A549 (cell line): ENCODE data around the gene PAXIP1. TPM values are rescaled to one million over a fixed set of nuclear protein-coding genes. Genes with fewer than 3 reads are reported as not detected.
A peak's percentile ranks its signal among the peaks of the same experiment; 100 is the strongest.

Source experiments
- ATAC-seq, 2 experiments: fragments of 200-7000 bp in 1 of 2; fragments of >200 bp in 1 of 2; cut with Nextera tagmentation in 1 of 2; cut with Tn5 transposase in 1 of 2; 3 replicates each; pipeline versions ENCODE4 v1.8.0 to v1.9.1; 2018 to 2020; ENCODE audit warnings: mild to moderate bottlenecking in 1 of 2, moderate library complexity in 1 of 2
- CTCF ChIA-PET: fragments of 300-600 bp; sonication (Branson Sonifier 250); formaldehyde crosslinking; extraction: SDS; loops from one replicate; lab custom pipeline; 2021; ENCODE audit warnings: antibody characterized with exemption, inconsistent platforms; lab: Yijun Ruan, JAX
- POLR2A ChIA-PET: fragments of 350-600 bp; formaldehyde crosslinking; extraction: SDS; loops from one replicate; lab custom pipeline; 2021; ENCODE audit warnings: antibody characterized with exemption, inconsistent platforms; lab: Yijun Ruan, JAX
- DNase-seq, 2 experiments: peaks; one replicate each; pipeline versions ENCODE4 v3.0.0 to v3.0.0-alpha.2; 2011 to 2016; ENCODE audit warnings: low read depth in 1 of 2, low spot score in 1 of 2
- FAIRE-seq: peaks from 2 replicates; lab custom pipeline; 2011; peaks lifted over from hg19 to GRCh38; lab: Jason Lieb, UNC
- H3K27ac ChIP-seq, 2 experiments: fragments of >200 bp; sonication (Bioruptor Twin); formaldehyde crosslinking; 3 replicates each; pipeline ENCODE4 v1.5.1; 2016 to 2017
- H3K4me1 ChIP-seq: fragments of >200 bp; sonication (Bioruptor Twin); formaldehyde crosslinking; 3 replicates; pipeline ENCODE4 v1.6.1; 2016
- H3K4me2 ChIP-seq: fragments of >200 bp; sonication (Bioruptor Twin); formaldehyde crosslinking; 3 replicates; pipeline ENCODE4 v1.6.1; 2016
- H3K4me3 ChIP-seq: fragments of >200 bp; sonication (Bioruptor Twin); formaldehyde crosslinking; 3 replicates; pipeline ENCODE4 v1.5.1; 2016
- H3K9me3 ChIP-seq: fragments of >200 bp; sonication (Bioruptor Twin); formaldehyde crosslinking; 3 replicates; pipeline ENCODE4 v1.6.1; 2016
- BCL3 ChIP-seq: fragments of >200 bp; sonication (Bioruptor Twin); formaldehyde crosslinking; IDR thresholded peaks from 3 replicates; pipeline ENCODE4 v1.6.1; 2016
- BHLHE40 ChIP-seq: IDR thresholded peaks from 2 replicates; pipeline ENCODE4 v1.6.1; 2012; ENCODE audit warnings: low read depth, low read length, inconsistent platforms
- CBX2 ChIP-seq: fragments of 200-600 bp; sonication (generic); IDR thresholded peaks from 2 replicates; pipeline ENCODE4 v1.6.1; 2016; ENCODE audit warnings: low read depth, mild to moderate bottlenecking, borderline replicate concordance
- CHD2 ChIP-seq: fragments of 150-350 bp; IDR thresholded peaks from 2 replicates; pipeline ENCODE4 v1.6.1; 2014; ENCODE audit warnings: low read length; ENCODE audit not compliant: partially characterized antibody
- CTCF ChIP-seq: fragments of >200 bp; sonication (Bioruptor Twin); formaldehyde crosslinking; IDR thresholded peaks from 3 replicates; pipeline ENCODE4 v1.5.1; 2016
- E2F6 ChIP-seq: IDR thresholded peaks from 2 replicates; pipeline ENCODE4 v1.6.1; 2012; ENCODE audit warnings: low read depth, borderline replicate concordance
- EHMT2 ChIP-seq: fragments of 200-600 bp; sonication (generic); IDR thresholded peaks from 2 replicates; pipeline ENCODE4 v1.6.1; 2016; ENCODE audit warnings: antibody characterized with exemption, low read depth, mild to moderate bottlenecking, moderate library complexity
- EP300 ChIP-seq, 2 experiments: fragments of >200 bp; sonication (Bioruptor Twin); formaldehyde crosslinking; IDR thresholded peaks; 2 replicates in 1 of 2; 3 replicates in 1 of 2; pipeline ENCODE4 v1.6.1; 2016 to 2017
- FOSB ChIP-seq: fragments of 250-450 bp; sonication (Bioruptor Pico); IDR thresholded peaks from 2 replicates; pipeline ENCODE4 v1.5.0; 2020; ENCODE audit warnings: mild to moderate bottlenecking, moderate library complexity
- FOXS1 ChIP-seq: fragments of 250-450 bp; sonication (Bioruptor Pico); IDR thresholded peaks from 2 replicates; pipeline ENCODE4 v1.5.0; 2020; ENCODE audit warnings: mild to moderate bottlenecking, moderate library complexity
- GATA3 ChIP-seq: IDR thresholded peaks from 2 replicates; pipeline ENCODE4 v1.6.1; 2012; ENCODE audit warnings: borderline replicate concordance
- HMGXB4 ChIP-seq: fragments of 250-450 bp; sonication (Bioruptor Pico); IDR thresholded peaks from 2 replicates; pipeline ENCODE4 v1.5.0; 2021; ENCODE audit warnings: mild to moderate bottlenecking, moderate library complexity, borderline replicate concordance
- HOXB13 ChIP-seq: fragments of 250-450 bp; sonication (Bioruptor Pico); IDR thresholded peaks from 2 replicates; pipeline ENCODE4 v1.5.0; 2020; ENCODE audit warnings: low read depth, mild to moderate bottlenecking, moderate library complexity
- HOXB5 ChIP-seq: fragments of 250-450 bp; sonication (Bioruptor Pico); IDR thresholded peaks from 2 replicates; pipeline ENCODE4 v1.5.0; 2020; ENCODE audit warnings: mild to moderate bottlenecking, moderate library complexity
- KDM1A ChIP-seq: fragments of 200-600 bp; sonication (generic); IDR thresholded peaks from 2 replicates; pipeline ENCODE4 v1.6.1; 2016; ENCODE audit warnings: low read depth, mild to moderate bottlenecking
- NPAS2 ChIP-seq: fragments of 250-450 bp; sonication (Bioruptor Pico); IDR thresholded peaks from 2 replicates; pipeline ENCODE4 v1.8.0; 2022; ENCODE audit warnings: mild to moderate bottlenecking, moderate library complexity, borderline replicate concordance
- PBX3 ChIP-seq: IDR thresholded peaks from 2 replicates; pipeline ENCODE4 v1.6.1; 2012
- POLR2A ChIP-seq: IDR thresholded peaks from 2 replicates; pipeline ENCODE4 v1.6.1; 2012; ENCODE audit warnings: mild to moderate bottlenecking, low read length
- POLR2AphosphoS2 ChIP-seq: conservative IDR thresholded peaks from 2 replicates; pipeline ENCODE4 v1.6.1; 2012; ENCODE audit warnings: low read length, improper control_type of control experiment, inconsistent platforms
- RAD21 ChIP-seq, 2 experiments: fragments of >200 bp in 1 of 2; sonication (Bioruptor Twin) in 1 of 2; formaldehyde crosslinking in 1 of 2; IDR thresholded peaks in 1 of 2; conservative IDR thresholded peaks in 1 of 2; 2 replicates in 1 of 2; 3 replicates in 1 of 2; pipeline ENCODE4 v1.6.1; 2012 to 2018; ENCODE audit warnings: inconsistent platforms in 1 of 2
- RARB ChIP-seq: fragments of 250-450 bp; sonication (Bioruptor Pico); IDR thresholded peaks from 2 replicates; pipeline ENCODE4 v1.8.0; 2021; ENCODE audit warnings: mild to moderate bottlenecking, moderate library complexity
- SMC3 ChIP-seq: fragments of >200 bp; sonication (Bioruptor Twin); formaldehyde crosslinking; IDR thresholded peaks from 3 replicates; pipeline ENCODE4 v1.6.1; 2018; ENCODE audit warnings: inconsistent platforms
- SREBF2 ChIP-seq: fragments of 450-650 bp; IDR thresholded peaks from 2 replicates; pipeline ENCODE4 v1.6.1; 2014; ENCODE audit warnings: mild to moderate bottlenecking, moderate library complexity
- USF2 ChIP-seq: fragments of 450-650 bp; IDR thresholded peaks from 2 replicates; pipeline ENCODE4 v1.6.1; 2014; ENCODE audit warnings: antibody characterized with exemption
- ZC3H11A ChIP-seq: fragments of 450-650 bp; IDR thresholded peaks from 2 replicates; pipeline ENCODE4 v1.6.1; 2014; ENCODE audit warnings: antibody characterized with exemption, mild to moderate bottlenecking
- ZFP36 ChIP-seq: fragments of 450-650 bp; IDR thresholded peaks from 2 replicates; pipeline ENCODE4 v1.6.1; 2014; ENCODE audit warnings: borderline replicate concordance; ENCODE audit not compliant: partially characterized antibody
- WGBS: methylation state at CpG from one replicate; pipeline ENCODE4 v1.1.6; 2017; ENCODE audit errors: missing lambda C conversion rate; 5-methylcytosine and 5-hydroxymethylcytosine counted together
- polyA plus RNA-seq, 4 experiments: library from polyadenylated mRNA; depleted of rRNA in 3 of 4; stranded (reverse); fragments of >200 nt; fragmentation: RNase III in 1 of 4; extraction: RNeasy Plus Mini Kit Qiagen cat#74134 plus additional on column Dnase treatment in 1 of 4; gene quantifications; 2 replicates in 3 of 4; 3 replicates in 1 of 4; pipeline ENCODE4 v1.2.3, GENCODE V29; 2011 to 2017

Gene PAXIP1
- polyA plus RNA-seq, 2 of the 4 experiments (the other 2 are of a cell fraction): 15.3 to 15.7 TPM

GRCh38 chr7:154965014-154965413, 37.9 kb downstream of the PAXIP1 start:
- Histone ChIP-seq H3K27ac (no peak overlapping the region), H3K4me2 (no peak overlapping the region), H3K9me3 (no peaks in the 10 kb centered on the region), H3K4me3 (no peak overlapping the region), H3K4me1 (no peaks in the 10 kb centered on the region)
- TF ChIP-seq POLR2A: no peak
- TF ChIP-seq CHD2: no peak
- TF ChIP-seq ZFP36: no peak
- TF ChIP-seq CTCF: no peak
- CTCF ChIA-PET: interaction anchor here (1.1 to 2.3 kb wide), 3 partner anchors 12 to 46 kb away, joined by 3 to 9 read pairs (median 6); no protein-coding TSS in a partner anchor
- ATAC-seq (no peak), DNase-seq (no peak), FAIRE-seq (no peak)
- WGBS: 71% methylated on average over 6 of the region's 6 CpGs
- POLR2A ChIA-PET: no interaction called here

- POLR2A ChIA-PET: no interaction called here
Observed at GRCh38 chr7:154960063-154960790, 42.7 kb downstream of the PAXIP1 start.

GRCh38 chr7:154956427-154956826, 46.5 kb downstream of the PAXIP1 start:
- Histone ChIP-seq H3K4me1 (no peaks in the 10 kb centered on the region), H3K4me2 (no peak overlapping the region), H3K9me3 (no peaks in the 10 kb centered on the region), H3K27ac (no peak overlapping the region), H3K4me3 (no peak overlapping the region)
- DNase-seq (peak in 1 of 2 experiments; percentile 25), FAIRE-seq (no peak), ATAC-seq (no peak)
- ChIA-PET POLR2A (no interaction called here), CTCF (interaction anchor here (2.0 to 2.4 kb wide), 2 partner anchors 29 to 388 kb away, joined by 6 to 7 read pairs; no protein-coding TSS in a partner anchor)
- WGBS: 94% methylated on average over 6 of the region's 6 CpGs
- TF ChIP-seq USF2: no peak
- no peak for TF ChIP-seq EP300 (IDR thresholded peaks at IDR 0.05)
- no peak for TF ChIP-seq FOXS1 (CRISPR knock-in tag)
- TF ChIP-seq HOXB5 (CRISPR knock-in tag): no peak
- no peak for TF ChIP-seq GATA3
- no peak for TF ChIP-seq KDM1A
- no peak for TF ChIP-seq HMGXB4 (CRISPR knock-in tag)
- no peak for TF ChIP-seq POLR2AphosphoS2
- TF ChIP-seq SMC3: no peak
- TF ChIP-seq CHD2: no peak
- no peak for TF ChIP-seq ZC3H11A

More at GRCh38 chr7:154960063-154960790, 42.7 kb downstream of the PAXIP1 start:
- ATAC-seq: no peak
- CTCF ChIA-PET: interaction anchor here (3.0 kb wide), 1 partner anchor 33 kb away, joined by 12 read pairs; no protein-coding TSS in a partner anchor
- WGBS: 62% methylated on average over 10 of the region's 10 CpGs
- no peaks in the 10 kb centered on the region for H3K4me1 ChIP-seq
- FAIRE-seq: no peak
- TF ChIP-seq POLR2AphosphoS2 (no peak), E2F6 (no peak), RAD21 (conservative IDR thresholded peaks at IDR 0.05 in 1 of 2, IDR thresholded peaks at IDR 0.05 in 1 of 2) (no peak), EHMT2 (no peak), BCL3 (no peak), HOXB13 (CRISPR knock-in tag) (no peak), SMC3 (no peak), POLR2A (no peak), SREBF2 (no peak), BHLHE40 (no peak), PBX3 (no peak), CBX2 (no peak), EP300 (IDR thresholded peaks at IDR 0.05) (no peak), ZFP36 (no peak), FOSB (CRISPR knock-in tag) (no peak), RARB (CRISPR knock-in tag) (no peak), NPAS2 (CRISPR knock-in tag) (no peak)
- TF ChIP-seq, all 56 proteins: peak for 0
- Histone ChIP-seq H3K27ac (no peak overlapping the region), H3K4me2 (no peak overlapping the region), H3K9me3 (no peaks in the 10 kb centered on the region), H3K4me3 (no peak overlapping the region)
- DNase-seq: peak in 1 of 2 experiments; percentile 12
